Caco-2 (cell line): ENCODE data around the gene SERAC1. TPM values are rescaled to one million over a fixed set of nuclear protein-coding genes. Genes with fewer than 3 reads are reported as not detected.

Experiments used
- BruUV-seq: library from RNA; stranded (reverse); fragments of 400-500 nt; replicated peaks from 2 replicates; lab custom pipeline; 2021; lab: Mats Ljungman, UMichigan
- CTCF ChIA-PET: fragments of 300-600 bp; sonication (Branson Sonifier 250); formaldehyde crosslinking; loops from one replicate; lab custom pipeline; 2022; ENCODE audit warnings: antibody characterized with exemption; lab: Charles Lee
- POLR2A ChIA-PET: fragments of 300-600 bp; sonication (Branson Sonifier 250); formaldehyde crosslinking; loops from one replicate; lab custom pipeline; 2022; ENCODE audit warnings: antibody characterized with exemption; lab: Charles Lee
- DNase-seq, 2 experiments: peaks; one replicate each; pipeline versions ENCODE4 v3.0.0 to v3.0.0-alpha.2; 2020 to 2022
- H3K27me3 ChIP-seq: replicated peaks from 2 replicates; pipeline ENCODE4 v1.6.0; 2011; ENCODE audit warnings: low read length; ENCODE audit not compliant: control insufficient read depth, insufficient read depth
- H3K36me3 ChIP-seq: 2 replicates; pipeline ENCODE4 v1.5.1; 2011; ENCODE audit warnings: low read length; ENCODE audit not compliant: control insufficient read depth, insufficient read depth
- H3K4me1 ChIP-seq: fragments of 250-450 bp; sonication (Bioruptor Pico); 2 replicates; pipeline ENCODE4 v1.5.1; 2020; ENCODE audit warnings: mild to moderate bottlenecking
- H3K4me3 ChIP-seq: 2 replicates; pipeline ENCODE4 v1.5.1; 2011; ENCODE audit warnings: low read depth, mild to moderate bottlenecking, control low read depth, low read length
- H3K9me3 ChIP-seq: fragments of 250-450 bp; sonication (Bioruptor Pico); 2 replicates; pipeline ENCODE4 v1.5.1; 2020; ENCODE audit warnings: mild to moderate bottlenecking, moderate library complexity
- H3K27ac Mint-ChIP-seq: one replicate; pipeline ENCODE4 v1.8.0; 2022; ENCODE audit warnings: mixed read lengths; ENCODE audit not compliant: unreplicated experiment
- H3K27me3 Mint-ChIP-seq: one replicate; pipeline ENCODE4 v1.8.0; 2022; ENCODE audit warnings: mixed read lengths; ENCODE audit not compliant: insufficient read depth, unreplicated experiment
- H3K36me3 Mint-ChIP-seq: one replicate; pipeline ENCODE4 v1.8.0; 2022; ENCODE audit warnings: mild to moderate bottlenecking, mixed read lengths; ENCODE audit not compliant: insufficient read depth, unreplicated experiment
- H3K4me1 Mint-ChIP-seq: one replicate; pipeline ENCODE4 v1.8.0; 2022; ENCODE audit warnings: low read depth, mixed read lengths; ENCODE audit not compliant: unreplicated experiment
- H3K4me3 Mint-ChIP-seq: one replicate; pipeline ENCODE4 v1.8.0; 2022; ENCODE audit warnings: mild to moderate bottlenecking, moderate library complexity, mixed read lengths; ENCODE audit not compliant: unreplicated experiment
- H3K9me3 Mint-ChIP-seq: one replicate; pipeline ENCODE4 v1.8.0; 2022; ENCODE audit warnings: mixed read lengths; ENCODE audit not compliant: unreplicated experiment
- CTCF ChIP-seq, 2 experiments: fragments of 200-600 bp in 1 of 2; IDR thresholded peaks; 1 replicate in 1 of 2; 2 replicates in 1 of 2; pipeline versions ENCODE4 v1.5.1 to v1.8.0; 2011 to 2022; ENCODE audit warnings: antibody characterized with exemption in 1 of 2, control low read depth in 1 of 2, inconsistent platforms in 1 of 2, low read depth in 1 of 2, low read length in 1 of 2, mild to moderate bottlenecking in 1 of 2, moderate library complexity in 1 of 2; ENCODE audit not compliant: insufficient read depth in 1 of 2, severe bottlenecking in 1 of 2, unreplicated experiment in 1 of 2
- intact Hi-C: fragments of 100-400 bp; cut with micrococcal nuclease; formaldehyde crosslinking; loops from one replicate; pipeline ENCODE4 v1.10.0; 2022; ENCODE audit not compliant: unreplicated experiment
- total RNA-seq: library from RNA; stranded (reverse); gene quantifications from 2 replicates; pipeline ENCODE4 v1.2.3, GENCODE V29; 2022

SERAC1 gene
- total RNA-seq, 1 experiment from 2014 or later = 7.4 TPM

- ChIA-PET POLR2A (no interaction called here), CTCF (no interaction called here)
- intact Hi-C loops = no loop called here
- Histone ChIP-seq H3K27me3 (no peaks in the 10 kb centered on the region), H3K4me1 (no peaks in the 10 kb centered on the region), H3K9me3 (no peaks in the 10 kb centered on the region), H3K36me3 (peaks cover 4% of the 10 kb centered on the region; the same call in 1 of the 2 replicates), H3K4me3 (no peak overlapping the region)
- H3K36me3 Mint-ChIP-seq = peaks cover 64% of the 10 kb centered on the region
- H3K9me3 Mint-ChIP-seq = no peaks in the 10 kb centered on the region
- no TSS peak for BruUV-seq
- H3K27me3 Mint-ChIP-seq = no peaks in the 10 kb centered on the region
- no peak overlapping the region for H3K4me3 Mint-ChIP-seq
- no peaks in the 10 kb centered on the region for H3K4me1 Mint-ChIP-seq
- no peak for TF ChIP-seq CTCF (IDR thresholded peaks at IDR 0.05; ENCODE audit: insufficient read depth in 1 of 2, low read depth in 1 of 2, low read length in 1 of 2, severe bottlenecking in 1 of 2, unreplicated experiment in 1 of 2)
- DNase-seq = no peak
- no peak overlapping the region for H3K27ac Mint-ChIP-seq
These were observed 84.4 kb downstream of the SERAC1 start for GRCh38 chr6:158083455-158084325.

GRCh38 chr6:158081657-158081935 lies 86.5 kb downstream of the SERAC1 start:
- Histone ChIP-seq H3K4me3 (no peak overlapping the region), H3K36me3 (peaks cover 4% of the 10 kb centered on the region; the same call in 1 of the 2 replicates), H3K4me1 (no peaks in the 10 kb centered on the region), H3K27me3 (no peaks in the 10 kb centered on the region), H3K9me3 (no peaks in the 10 kb centered on the region)
- H3K9me3 Mint-ChIP-seq = no peaks in the 10 kb centered on the region
- ChIA-PET POLR2A (no interaction called here), CTCF (no interaction called here)
- no peak overlapping the region for H3K27ac Mint-ChIP-seq
- TF ChIP-seq CTCF (IDR thresholded peaks at IDR 0.05; ENCODE audit: insufficient read depth in 1 of 2, low read depth in 1 of 2, low read length in 1 of 2, severe bottlenecking in 1 of 2, unreplicated experiment in 1 of 2) = no peak
- no peaks in the 10 kb centered on the region for H3K4me1 Mint-ChIP-seq
- BruUV-seq = no TSS peak
- H3K36me3 Mint-ChIP-seq = peaks cover 65% of the 10 kb centered on the region
- intact Hi-C loops = no loop called here
- H3K4me3 Mint-ChIP-seq = no peak overlapping the region
- no peaks in the 10 kb centered on the region for H3K27me3 Mint-ChIP-seq
- DNase-seq = no peak

- H3K4me3 Mint-ChIP-seq = no peak overlapping the region
- no TSS peak for BruUV-seq
- TF ChIP-seq CTCF (IDR thresholded peaks at IDR 0.05; ENCODE audit: insufficient read depth in 1 of 2, low read depth in 1 of 2, low read length in 1 of 2, severe bottlenecking in 1 of 2, unreplicated experiment in 1 of 2) = no peak
- no peaks in the 10 kb centered on the region for H3K9me3 ChIP-seq
- H3K9me3 Mint-ChIP-seq = no peaks in the 10 kb centered on the region
- H3K27me3 ChIP-seq = no peaks in the 10 kb centered on the region
- H3K27ac Mint-ChIP-seq = peak overlapping the region; percentile 30
- no peak for DNase-seq
- no peaks in the 10 kb centered on the region for H3K27me3 Mint-ChIP-seq
- peaks cover 3% of the 10 kb centered on the region; the same call in 1 of the 2 replicates for H3K36me3 ChIP-seq
- H3K4me1 Mint-ChIP-seq = no peaks in the 10 kb centered on the region
- H3K36me3 Mint-ChIP-seq = peaks cover 71% of the 10 kb centered on the region
- no peak overlapping the region for H3K4me3 ChIP-seq
- ChIA-PET POLR2A (no interaction called here), CTCF (no interaction called here)
- no peaks in the 10 kb centered on the region for H3K4me1 ChIP-seq
- intact Hi-C loops = no loop called here
These were observed 87.0 kb downstream of the SERAC1 start for GRCh38 chr6:158080849-158081656.
